SK-MEL-5 (cell line): Measurements from ENCODE around the gene PPP1R3C. TPM values are rescaled to one million over a fixed set of nuclear protein-coding genes. Genes with fewer than 3 reads are reported as not detected.

Experiments used
- DNase-seq: peaks from one replicate; pipeline ENCODE4 v3.0.0-alpha.2; 2016; ENCODE audit warnings: low read depth, low spot score
- in situ Hi-C: cut with HindIII; loops from 2 replicates; pipeline ENCODE4 v1.10.0; 2016; ENCODE audit warnings: low sequenced_read_pairs, high pct_unique_total_duplicates, low pct_unique_long_range_greater_than_20kb
- total RNA-seq: library from RNA; depleted of rRNA; stranded (reverse); fragments of >200 nt; shearing (Covaris generic); gene quantifications from 2 replicates; pipeline ENCODE4 v1.2.3, GENCODE V29; 2014

Gene PPP1R3C
- total RNA-seq, 1 experiment from 2014 or later, result 13.2 TPM

DNA sequence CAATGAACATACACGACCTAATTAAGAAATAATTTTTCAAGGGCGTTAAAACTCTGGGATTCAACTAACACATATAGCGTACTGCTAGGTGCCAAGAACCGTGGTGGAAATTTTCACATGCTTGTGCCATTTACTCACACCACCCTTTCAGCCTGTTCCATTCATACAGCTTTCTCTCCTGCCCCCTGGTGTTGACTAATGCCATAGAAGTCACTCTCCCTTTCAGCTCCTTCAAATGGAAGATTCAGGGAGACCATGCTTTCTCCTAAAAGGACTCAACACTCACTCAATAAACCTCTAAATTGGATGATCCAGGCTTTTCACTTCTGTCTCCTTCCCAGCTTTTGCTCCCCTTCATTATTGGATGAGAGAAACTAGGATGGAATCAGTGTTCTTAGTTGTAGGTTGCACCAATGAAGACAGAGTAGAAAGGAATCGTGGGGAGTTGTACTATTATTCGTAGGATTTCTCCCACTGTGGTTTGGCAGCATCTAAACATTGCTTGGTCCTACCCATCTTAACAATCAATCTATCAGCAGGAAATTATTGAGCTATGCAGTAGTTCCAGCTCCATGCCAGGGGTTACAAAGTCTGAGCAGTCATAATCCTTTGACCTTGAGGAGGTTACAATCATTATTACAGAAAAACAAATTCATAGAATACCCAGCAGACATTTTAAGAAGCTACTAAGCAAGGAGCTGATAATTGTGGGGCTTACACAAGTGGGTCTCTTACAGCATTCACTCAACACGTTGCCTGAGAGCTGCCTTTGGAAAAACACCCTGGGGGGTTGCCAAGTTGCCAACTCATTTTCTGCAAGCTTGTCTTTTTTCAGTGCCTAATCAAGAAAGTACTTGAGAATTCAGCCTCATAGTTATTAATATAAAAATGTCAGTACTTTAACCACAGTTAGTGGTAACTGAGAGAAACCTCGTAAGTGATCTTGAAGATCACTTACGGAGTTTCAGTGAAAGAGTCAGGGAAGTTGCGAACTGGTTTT lies 2.8 kb upstream of the PPP1R3C start:
- peak; percentile 87 for DNase-seq
- in situ Hi-C loops, result no loop called here

DNA sequence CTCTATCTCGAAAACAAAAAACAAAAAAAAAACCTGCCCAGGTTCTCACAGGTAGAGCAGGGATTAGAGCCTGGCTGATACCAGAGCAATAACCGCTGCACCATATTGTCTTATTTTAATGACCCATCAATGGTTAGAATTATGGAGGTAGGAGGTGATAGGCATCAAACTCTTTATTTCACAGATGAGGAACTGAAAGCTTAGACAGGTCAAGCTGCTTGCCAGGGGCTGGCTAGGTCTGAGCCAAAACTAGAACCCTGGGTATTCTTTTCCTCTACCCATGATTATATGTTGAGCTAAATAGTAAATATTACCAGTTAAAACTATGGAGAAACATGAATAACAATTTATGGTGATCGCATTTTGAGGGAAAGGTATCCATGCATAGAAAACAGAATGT lies 2.0 kb upstream of the PPP1R3C start:
- in situ Hi-C loops, result no loop called here
- DNase-seq, result no peak

DNA sequence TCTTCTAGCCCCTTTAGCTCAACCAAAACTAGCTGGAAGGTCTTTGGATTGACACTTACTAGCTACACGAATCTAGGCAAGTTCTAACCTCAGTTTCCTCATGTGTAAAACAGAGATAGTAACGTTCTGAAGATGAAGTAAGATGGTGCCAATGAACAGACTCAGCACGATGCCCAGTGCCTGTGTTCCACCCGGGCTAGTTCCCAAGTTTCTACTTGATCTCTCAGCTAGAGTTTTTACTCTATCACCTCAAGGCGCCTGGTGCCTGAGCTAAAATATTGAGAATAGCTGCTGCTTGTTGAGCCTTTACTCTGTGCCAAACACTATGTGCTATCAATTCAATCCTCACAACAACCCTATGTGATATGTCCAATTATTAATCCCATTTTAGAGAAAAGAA lies 1.4 kb upstream of the PPP1R3C start:
- in situ Hi-C loops, result no loop called here

DNA sequence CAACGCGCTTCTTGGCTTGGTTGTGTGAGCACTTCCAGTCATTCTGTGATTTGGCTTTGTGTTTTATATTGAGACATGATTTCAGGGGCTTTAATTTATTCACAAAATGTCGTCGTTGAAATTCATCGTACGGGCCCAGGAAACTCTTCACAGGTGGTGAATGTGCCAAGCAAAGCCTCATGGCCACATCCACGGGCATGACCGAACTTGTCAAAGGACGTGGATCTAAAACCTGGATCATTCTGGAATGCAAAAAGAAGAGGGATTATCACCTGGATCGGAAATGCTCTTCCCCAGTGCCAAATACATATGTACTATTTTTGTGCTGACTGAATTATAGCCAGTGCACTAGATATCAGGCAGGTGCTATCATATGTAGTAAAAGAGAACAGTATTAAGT lies 2.2 kb downstream of the PPP1R3C start:
- in situ Hi-C loops, result no loop called here
- DNase-seq, result no peak

More for the DNA sequence above, 1.4 kb upstream of the PPP1R3C start:
- DNase-seq, result no peak

DNA sequence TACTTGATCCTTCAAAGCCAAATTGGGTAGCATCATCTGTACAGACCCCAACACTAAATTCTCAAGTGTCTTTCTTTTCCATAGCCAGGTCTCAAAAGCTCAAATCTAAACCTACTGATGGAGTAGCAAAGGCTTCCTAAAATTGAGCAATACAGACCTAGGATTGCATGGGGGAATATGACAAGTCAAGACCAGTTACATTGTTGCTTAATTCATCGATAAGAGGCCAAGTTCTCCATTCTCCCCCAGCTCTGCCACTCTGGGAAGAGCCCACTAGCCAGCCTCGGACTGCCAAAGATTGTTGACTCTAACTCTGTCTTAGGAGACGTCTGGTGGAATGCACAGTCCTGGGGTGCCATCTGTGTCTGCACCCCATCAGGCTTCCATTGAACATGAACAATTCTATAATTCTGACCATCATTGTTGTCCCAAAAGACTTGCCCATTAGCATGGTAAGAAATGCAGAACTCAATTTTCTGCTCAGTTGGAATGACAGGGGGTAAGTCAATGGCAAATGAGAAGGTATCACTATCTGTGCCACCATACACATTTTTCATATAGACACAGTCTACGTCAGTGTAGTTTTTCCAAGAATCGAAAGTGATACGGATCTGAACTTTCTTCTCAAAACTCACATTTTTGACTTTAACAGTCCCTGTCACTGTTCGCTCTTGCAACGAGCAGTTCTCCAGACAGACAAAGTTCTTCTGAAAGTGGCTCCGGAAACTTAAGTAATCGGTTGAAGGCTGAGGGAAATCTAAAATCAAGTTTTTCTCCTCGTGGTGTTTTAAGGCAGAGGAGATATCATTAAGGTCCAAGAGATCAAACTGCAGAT lies 2.9 kb downstream of the PPP1R3C start:
- DNase-seq, result no peak
- in situ Hi-C loops, result no loop called here

DNA sequence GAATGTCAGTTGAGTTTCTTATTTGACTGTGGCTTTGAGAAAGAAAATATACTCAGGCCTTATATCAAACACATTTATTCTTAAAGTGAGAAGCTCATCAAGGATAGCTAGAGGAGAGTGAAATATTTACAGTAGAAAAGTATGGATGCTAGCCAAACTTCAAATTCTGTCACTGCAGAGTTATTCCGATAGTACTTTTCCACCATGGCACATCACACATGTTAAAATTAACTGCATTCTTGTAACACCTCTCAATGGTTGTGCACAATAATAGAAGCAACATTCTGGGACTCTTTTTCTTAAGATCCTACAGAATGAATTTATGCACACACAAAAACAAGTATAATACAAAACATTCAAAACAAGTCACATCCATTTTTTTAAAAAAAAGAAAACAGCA lies 4.5 kb downstream of the PPP1R3C start:
- no peak for DNase-seq

DNA sequence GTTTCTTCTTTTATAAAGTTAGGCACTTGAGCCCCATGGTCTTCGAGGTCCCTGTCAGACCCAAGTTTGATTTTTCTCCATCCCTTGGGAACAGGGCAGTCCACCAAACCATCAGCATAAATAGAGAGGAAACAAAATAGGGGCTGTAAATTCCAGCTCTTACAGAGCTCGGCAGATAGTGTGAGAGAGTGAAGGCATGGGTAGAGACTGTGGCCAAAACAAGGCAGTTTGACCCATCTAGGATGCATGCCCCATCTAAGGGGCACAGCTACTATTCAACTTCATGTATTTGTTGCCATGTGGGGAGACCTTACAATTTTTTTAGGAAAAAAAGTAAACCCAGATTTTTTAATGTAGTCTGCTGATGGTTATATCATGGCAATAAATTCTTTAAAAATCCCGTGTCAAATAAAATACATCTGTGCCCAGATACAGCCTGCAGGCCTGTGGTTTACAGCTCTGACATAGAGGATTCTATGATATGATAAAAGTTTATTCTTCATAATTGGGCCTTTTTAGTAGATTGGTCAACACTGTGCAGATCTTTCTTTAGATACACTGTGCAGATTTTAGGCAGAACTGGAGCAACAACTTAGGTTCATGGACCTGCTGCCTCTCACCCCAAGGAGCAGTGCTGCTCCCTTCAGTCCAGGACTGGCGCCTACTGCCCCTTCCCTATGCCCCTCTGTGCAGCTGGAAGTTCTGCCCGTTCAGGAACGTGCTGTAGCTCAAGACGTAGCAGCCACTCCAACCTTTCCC lies 5.3 kb downstream of the PPP1R3C start:
- DNase-seq, result peak; percentile 37

More for the DNA sequence above, 4.5 kb downstream of the PPP1R3C start:
- in situ Hi-C loops, result no loop called here

DNA sequence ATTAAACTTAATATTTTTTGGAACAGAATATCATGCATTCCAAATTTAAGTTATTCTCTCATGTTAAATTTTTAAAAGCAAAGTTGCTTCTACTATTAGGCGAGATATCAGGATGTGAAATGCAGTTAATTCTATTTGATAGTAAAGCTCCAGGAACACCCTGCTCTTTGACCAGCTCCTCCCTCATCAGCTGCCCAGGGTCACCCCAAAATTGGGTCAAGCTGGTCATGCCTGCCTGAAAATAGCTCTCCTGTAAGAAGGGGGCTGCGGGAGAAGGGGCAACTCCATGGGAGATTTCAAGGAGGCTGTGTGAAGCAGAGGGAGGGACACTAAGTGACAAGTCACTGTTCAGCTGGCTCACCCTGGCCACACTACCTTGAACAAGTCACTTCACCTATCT lies 5.9 kb downstream of the PPP1R3C start:
- DNase-seq, result no peak
- in situ Hi-C loops, result no loop called here

More for the DNA sequence above, 5.3 kb downstream of the PPP1R3C start:
- in situ Hi-C loops, result no loop called here

DNA sequence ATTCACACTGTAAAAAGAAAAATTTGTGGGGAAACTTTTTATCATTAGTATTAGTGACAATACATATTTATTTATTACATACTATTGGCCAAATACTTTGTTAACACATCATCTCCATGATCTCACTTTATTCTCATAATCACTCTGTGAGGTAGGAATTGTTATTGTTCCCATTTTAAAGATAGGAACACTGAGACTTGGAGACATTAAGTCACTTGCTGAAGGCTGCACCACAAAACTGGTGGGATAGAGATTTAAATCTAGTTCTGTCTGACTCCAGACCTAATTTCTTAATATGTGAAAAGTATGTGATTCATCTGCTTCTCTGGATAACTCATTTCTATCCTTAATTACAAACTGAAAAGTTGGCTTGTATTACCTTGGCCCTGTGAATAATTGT lies 8.2 kb downstream of the PPP1R3C start:
- in situ Hi-C loops, result no loop called here
- no peak for DNase-seq

DNA sequence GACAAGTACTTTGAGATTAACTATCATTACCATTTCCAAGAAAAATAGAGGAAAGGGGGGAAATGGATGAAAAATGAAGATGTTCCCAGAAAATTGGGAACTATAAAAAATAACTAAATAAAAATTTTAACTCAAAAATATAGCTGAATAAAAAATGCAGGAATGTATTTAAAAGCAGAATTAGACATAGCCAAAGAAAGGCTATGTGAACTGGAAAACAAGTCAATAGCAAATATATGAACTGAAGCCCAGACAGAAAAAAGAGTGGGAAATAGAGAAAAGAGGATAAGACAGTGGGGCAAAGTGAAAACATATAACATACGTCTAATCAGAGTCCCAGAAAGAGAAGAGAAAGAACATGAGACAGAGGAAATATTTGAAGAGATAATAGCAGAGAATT lies 10.3 kb downstream of the PPP1R3C start:
- in situ Hi-C loops, result no loop called here
- DNase-seq, result no peak

DNA sequence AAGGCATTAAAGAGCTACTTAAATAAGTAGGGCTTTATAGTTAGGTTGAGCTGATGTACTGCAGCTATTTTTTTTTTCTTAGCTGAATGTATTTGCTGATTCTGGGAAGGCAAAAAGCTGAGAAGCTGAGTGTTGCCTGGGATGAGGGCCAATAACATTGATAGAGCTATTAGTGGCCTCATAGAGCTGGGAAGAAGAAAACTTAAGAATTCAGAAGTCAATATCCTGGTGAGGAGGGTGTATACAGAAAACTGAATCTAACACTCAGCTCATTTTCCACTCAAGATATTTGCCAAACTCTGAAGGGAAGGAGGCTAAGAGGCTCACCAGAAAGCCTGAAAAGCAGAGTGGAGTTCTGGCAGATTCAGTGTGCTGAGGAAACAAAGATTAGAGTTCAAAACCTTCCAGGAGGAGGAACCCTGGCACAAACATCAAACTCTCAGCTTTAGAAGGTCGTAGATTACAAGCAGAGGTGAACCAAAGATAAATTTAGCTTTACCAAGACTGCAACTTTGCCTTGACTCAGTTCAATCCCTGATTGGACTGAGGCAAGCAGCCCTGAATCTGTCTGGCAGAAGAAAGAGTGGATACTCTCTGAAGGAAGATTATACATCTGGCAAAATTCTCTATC lies 11.3 kb downstream of the PPP1R3C start:
- in situ Hi-C loops, result no loop called here
- no peak for DNase-seq

DNA sequence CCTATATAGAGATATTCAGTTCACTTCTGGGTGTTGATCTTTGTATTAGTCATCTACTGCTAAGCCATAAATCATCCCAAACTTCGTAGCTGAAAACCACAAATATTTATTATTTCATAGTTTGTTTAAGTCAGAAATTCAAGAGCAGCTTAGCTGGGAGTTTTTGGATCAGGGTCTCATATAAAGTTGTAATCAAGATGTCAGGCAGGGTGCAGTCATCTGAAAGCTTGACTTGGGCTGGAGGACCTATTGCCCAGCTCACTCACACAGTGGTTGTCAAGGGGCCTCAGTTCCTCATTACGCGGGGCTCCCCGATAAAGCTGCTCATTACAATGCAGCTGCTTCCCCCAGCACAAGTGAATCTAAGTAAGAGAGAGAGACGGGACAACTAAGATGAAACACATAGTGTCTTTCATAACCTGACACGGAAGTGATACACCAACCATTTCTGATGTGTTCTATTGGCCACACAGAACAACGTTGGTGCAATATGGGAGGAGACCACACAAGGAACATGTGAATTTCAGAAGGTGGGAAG lies 15.7 kb downstream of the PPP1R3C start:
- no peak for DNase-seq
- in situ Hi-C loops, result no loop called here

DNA sequence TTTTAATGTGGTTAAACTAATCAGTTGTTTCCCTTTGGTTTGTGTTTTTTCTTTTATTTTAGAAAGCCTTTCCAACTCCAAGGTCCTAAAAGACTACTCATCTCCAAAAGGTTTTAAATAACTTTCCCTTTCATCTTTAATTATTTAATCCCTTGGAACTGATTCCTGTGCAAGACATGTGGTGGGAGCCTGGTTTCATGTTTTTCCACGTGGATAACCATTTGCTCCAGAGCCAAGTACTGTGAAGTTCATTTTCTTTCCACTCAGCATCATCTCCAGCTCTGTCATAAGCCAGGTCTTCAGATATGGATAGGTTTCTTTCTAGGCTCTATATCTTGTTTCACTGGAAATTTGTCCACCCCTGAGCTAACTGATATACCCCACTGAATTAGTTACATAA lies 16.7 kb downstream of the PPP1R3C start:
- no peak for DNase-seq
- in situ Hi-C loops, result no loop called here

DNA sequence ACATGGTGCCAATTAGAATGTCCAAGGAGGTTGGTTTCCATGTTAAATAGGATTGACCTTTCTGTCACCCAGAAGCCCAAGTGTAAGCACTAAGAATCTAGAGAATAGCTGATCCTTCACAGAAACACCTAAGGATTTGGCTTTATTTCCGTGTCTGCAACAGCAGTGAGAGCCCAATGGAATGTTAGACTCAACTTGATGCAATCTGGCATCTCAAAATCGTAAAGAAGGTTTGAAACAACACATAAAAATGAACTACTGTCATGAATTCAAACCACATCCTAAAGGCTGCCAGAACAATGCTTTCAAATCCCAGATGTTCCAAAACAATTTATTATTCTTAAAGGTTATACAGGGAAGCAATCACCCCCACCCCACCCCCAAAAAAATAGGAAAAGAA lies 18.6 kb downstream of the PPP1R3C start:
- DNase-seq, result no peak
- in situ Hi-C loops, result no loop called here

DNA sequence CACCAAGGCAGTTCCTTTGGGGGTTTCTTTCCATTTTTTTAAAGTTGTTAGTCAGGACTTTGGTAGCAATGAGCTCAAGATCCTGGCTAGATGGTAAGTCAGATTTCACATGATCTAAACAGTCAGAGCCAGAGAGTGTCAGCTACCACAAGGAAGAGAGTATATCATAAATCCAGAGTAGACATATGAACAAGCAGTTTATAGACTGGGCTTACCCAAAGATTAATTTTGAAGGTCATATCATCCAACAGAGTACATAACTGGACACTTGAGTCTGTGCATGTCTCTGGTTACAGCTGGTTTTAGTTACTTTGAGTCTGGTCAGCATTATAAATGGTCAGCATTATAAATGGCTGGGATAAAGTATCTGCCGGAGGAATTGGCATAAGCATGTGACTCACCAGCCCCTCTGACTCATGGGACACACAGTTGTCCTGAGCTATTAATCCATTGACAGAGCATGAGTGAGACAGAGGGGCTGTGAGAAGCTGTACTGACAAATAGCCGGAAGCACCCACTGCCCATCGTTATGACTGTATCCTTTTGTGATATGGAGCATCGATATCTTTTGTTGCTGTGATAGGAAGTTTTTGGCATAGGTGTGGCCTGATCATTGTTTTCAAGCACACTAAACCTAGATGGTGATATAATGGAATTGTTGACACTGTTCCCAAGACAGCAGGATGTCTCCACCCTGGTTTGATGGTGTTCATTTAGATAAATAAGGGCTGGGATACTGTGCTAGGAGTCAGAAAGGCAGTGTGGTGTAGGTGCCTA lies 19.3 kb downstream of the PPP1R3C start:
- in situ Hi-C loops, result no loop called here
- DNase-seq, result peak; percentile 72

DNA sequence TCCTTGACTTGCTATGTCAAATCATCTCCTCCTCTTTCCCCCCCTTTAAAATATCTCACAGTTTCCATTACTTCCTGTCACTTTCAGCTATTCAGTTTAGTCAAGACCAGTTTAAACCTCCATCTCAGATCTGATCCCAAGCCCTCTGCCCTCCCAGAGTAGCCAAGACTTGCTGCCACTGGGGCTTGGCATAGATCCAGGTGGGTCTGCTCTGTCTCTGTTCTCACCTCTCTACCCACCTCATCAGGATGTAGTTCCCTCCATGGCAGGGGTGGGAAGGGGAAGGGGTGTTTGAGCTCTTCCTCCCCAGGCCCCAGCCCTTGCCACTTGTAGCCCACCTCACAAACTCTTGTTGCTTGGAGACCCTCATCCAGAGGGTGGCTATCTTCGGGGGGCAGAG lies 22.0 kb downstream of the PPP1R3C start:
- no peak for DNase-seq
- in situ Hi-C loops, result no loop called here
